Chondrocyte (in vitro differentiated cells): Measurements from ENCODE around the gene MCF2L2. TPM values are rescaled to one million over a fixed set of nuclear protein-coding genes. Genes with fewer than 3 reads are reported as not detected.

Experiments used
- DNase-seq: peaks from one replicate; pipeline ENCODE4 v3.0.0; 2021; ENCODE audit warnings: mixed read lengths, low spot score
- H3K27ac Mint-ChIP-seq: one replicate; pipeline ENCODE4 v1.8.0; 2021; ENCODE audit warnings: mild to moderate bottlenecking, moderate library complexity, mixed read lengths; ENCODE audit not compliant: unreplicated experiment
- H3K27me3 Mint-ChIP-seq: 2 replicates; pipeline ENCODE4 v1.8.0; 2021; ENCODE audit warnings: low read depth, mixed read lengths
- H3K36me3 Mint-ChIP-seq: 2 replicates; pipeline ENCODE4 v1.8.0; 2021; ENCODE audit warnings: low read depth, mixed read lengths
- H3K4me1 Mint-ChIP-seq: 2 replicates; pipeline ENCODE4 v1.8.0; 2021; ENCODE audit warnings: low read depth, mild to moderate bottlenecking, mixed read lengths
- H3K4me3 Mint-ChIP-seq: one replicate; pipeline ENCODE4 v1.8.0; 2021; ENCODE audit warnings: mild to moderate bottlenecking, moderate library complexity, mixed read lengths; ENCODE audit not compliant: unreplicated experiment
- H3K9me3 Mint-ChIP-seq: 2 replicates; pipeline ENCODE4 v1.8.0; 2021; ENCODE audit warnings: low read depth, mixed read lengths
- CTCF ChIP-seq: fragments of 200-600 bp; sonication (generic); IDR thresholded peaks from 2 replicates; pipeline ENCODE4 v1.5.0; 2021; ENCODE audit warnings: antibody characterized with exemption, mild to moderate bottlenecking, moderate library complexity
- total RNA-seq: library from RNA; stranded (reverse); gene quantifications from 3 replicates; pipeline ENCODE4 v1.2.1, GENCODE V29; 2021

The MCF2L2 gene
- total RNA-seq, 1 donor from 2014 or later: 2.6 TPM

DNA sequence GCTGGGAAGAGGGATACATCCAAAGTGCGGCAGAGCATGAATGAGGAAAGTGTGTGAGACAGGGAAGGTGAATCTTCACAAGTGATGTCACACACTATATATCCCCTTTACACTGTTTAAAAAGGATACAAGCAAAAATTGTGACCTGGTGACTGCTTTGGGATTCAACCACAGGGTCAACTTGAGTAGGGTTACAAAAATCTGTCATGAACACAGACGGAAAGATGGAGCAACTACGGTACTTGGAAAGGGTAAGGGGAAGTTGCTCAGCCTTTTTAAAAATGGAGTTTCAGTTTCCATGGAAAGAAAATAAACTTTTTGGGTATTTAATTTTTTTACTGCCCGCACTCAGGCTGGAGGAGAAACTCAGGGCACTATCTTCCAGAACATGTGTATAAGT is 115.1 kb downstream of the MCF2L2 start:
- no peak for DNase-seq
- no peak for TF ChIP-seq CTCF
- Mint-ChIP-seq H3K36me3 (peaks cover 12% of the 10 kb centered on the region), H3K27ac (no peak overlapping the region), H3K4me3 (no peak overlapping the region), H3K4me1 (no peaks in the 10 kb centered on the region), H3K9me3 (no peaks in the 10 kb centered on the region), H3K27me3 (no peaks in the 10 kb centered on the region)

GRCh38 chr3:183312433-183312832 is 116.0 kb downstream of the MCF2L2 start:
- no peak overlapping the region for H3K27ac Mint-ChIP-seq

DNA sequence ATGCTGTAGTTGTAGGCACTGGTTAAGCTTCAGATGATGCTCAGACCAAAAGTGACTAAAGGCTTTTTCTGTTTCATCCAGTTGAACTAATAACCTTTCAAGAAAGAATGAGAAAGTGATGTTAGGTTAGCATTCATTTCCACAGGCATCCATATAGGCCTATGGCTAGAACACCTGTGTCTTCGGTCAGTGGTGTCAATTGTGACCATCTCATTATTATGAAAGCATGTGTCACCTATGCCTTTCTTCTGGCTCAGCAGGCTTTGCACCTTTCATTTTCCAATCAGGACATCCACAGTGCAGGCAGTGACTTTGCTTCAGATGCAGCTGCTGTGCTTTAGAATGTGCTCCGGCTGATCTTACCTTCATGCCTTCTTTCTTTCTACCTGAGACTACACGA is 117.5 kb downstream of the MCF2L2 start:
- H3K4me3 Mint-ChIP-seq: no peak overlapping the region
- no peaks in the 10 kb centered on the region for H3K27me3 Mint-ChIP-seq
- DNase-seq: no peak
- H3K27ac Mint-ChIP-seq: no peak overlapping the region
- TF ChIP-seq CTCF: no peak
- peaks cover 12% of the 10 kb centered on the region for H3K36me3 Mint-ChIP-seq
- H3K9me3 Mint-ChIP-seq: no peaks in the 10 kb centered on the region
- H3K4me1 Mint-ChIP-seq: peaks cover 13% of the 10 kb centered on the region

More at GRCh38 chr3:183312433-183312832, 116.0 kb downstream of the MCF2L2 start:
- H3K27me3 Mint-ChIP-seq: no peaks in the 10 kb centered on the region
- no peak for DNase-seq
- no peak overlapping the region for H3K4me3 Mint-ChIP-seq
- peaks cover under 1% of the 10 kb centered on the region for H3K4me1 Mint-ChIP-seq
- TF ChIP-seq CTCF: no peak
- H3K36me3 Mint-ChIP-seq: peaks cover 12% of the 10 kb centered on the region
- no peaks in the 10 kb centered on the region for H3K9me3 Mint-ChIP-seq

GRCh38 chr3:183309276-183309675 is 119.1 kb downstream of the MCF2L2 start:
- no peak for DNase-seq
- Mint-ChIP-seq H3K4me1 (peaks cover 13% of the 10 kb centered on the region), H3K27me3 (no peaks in the 10 kb centered on the region), H3K4me3 (no peak overlapping the region), H3K36me3 (peaks cover 12% of the 10 kb centered on the region), H3K9me3 (no peaks in the 10 kb centered on the region), H3K27ac (no peak overlapping the region)
- no peak for TF ChIP-seq CTCF

GRCh38 chr3:183308751-183309150 is 119.7 kb downstream of the MCF2L2 start:
- no peak overlapping the region for H3K27ac Mint-ChIP-seq
- no peak for TF ChIP-seq CTCF

More at GRCh38 chr3:183308751-183309150, 119.7 kb downstream of the MCF2L2 start:
- H3K4me3 Mint-ChIP-seq: no peak overlapping the region
- peaks cover 13% of the 10 kb centered on the region for H3K4me1 Mint-ChIP-seq
- no peak for DNase-seq
- H3K27me3 Mint-ChIP-seq: no peaks in the 10 kb centered on the region
- no peaks in the 10 kb centered on the region for H3K9me3 Mint-ChIP-seq
- H3K36me3 Mint-ChIP-seq: peaks cover 12% of the 10 kb centered on the region
